Measurements from ENCODE around the gene WNT6.

The WNT6 gene

GRCh38 chr2:218822622-218823021 lies 37.0 kb upstream of the WNT6 start:
- H3K4me1 Mint-ChIP-seq (ENCODE audit: low read depth): no peaks in the 10 kb centered on the region
- H3K36me3 Mint-ChIP-seq (ENCODE audit: low read depth): no peaks in the 10 kb centered on the region
- no peak overlapping the region for H3K4me3 Mint-ChIP-seq
- no peak overlapping the region for H3K27ac Mint-ChIP-seq
- no peak for DNase-seq (ENCODE audit: low spot score)
- peaks cover 1% of the 10 kb centered on the region for H3K27me3 Mint-ChIP-seq (ENCODE audit: low read depth)
- H3K9me3 Mint-ChIP-seq: no peaks in the 10 kb centered on the region

DNA sequence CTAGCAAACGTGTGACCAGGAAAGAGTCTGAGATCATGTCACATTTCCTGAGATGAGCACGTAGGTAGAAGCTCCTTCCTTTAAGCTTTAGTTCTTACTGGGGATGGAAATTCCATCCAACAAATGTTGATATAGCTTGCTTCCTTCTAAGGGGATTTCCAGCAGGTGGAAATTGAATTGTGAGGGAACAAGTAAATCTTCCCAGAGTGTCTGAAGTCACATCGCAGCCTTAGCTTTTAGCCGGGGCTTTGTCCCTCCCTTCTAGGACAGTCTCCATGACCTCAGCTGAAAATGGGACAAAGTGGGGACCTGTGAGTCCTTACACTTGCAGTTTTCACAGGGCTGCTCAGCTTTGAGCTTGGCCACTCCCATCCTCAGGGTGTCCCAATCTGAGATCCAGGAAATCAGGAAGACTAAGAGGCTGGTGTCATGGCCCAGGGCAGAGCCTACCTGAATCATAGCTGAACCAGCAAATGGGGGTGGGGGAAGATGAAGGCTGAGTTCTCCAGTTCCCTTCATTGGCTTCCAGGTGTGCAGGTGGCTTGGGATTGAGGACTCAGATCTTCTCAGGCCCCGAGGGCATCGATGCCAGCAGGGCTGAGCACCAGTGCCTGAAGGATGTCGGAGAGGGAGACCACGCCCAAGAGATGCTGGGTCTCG lies 36.3 kb upstream of the WNT6 start:
- no peak for DNase-seq (ENCODE audit: low spot score)
- H3K27ac Mint-ChIP-seq: no peak overlapping the region
- no peak overlapping the region for H3K4me3 Mint-ChIP-seq
- no peaks in the 10 kb centered on the region for H3K4me1 Mint-ChIP-seq (ENCODE audit: low read depth)
- no peaks in the 10 kb centered on the region for H3K9me3 Mint-ChIP-seq
- H3K27me3 Mint-ChIP-seq (ENCODE audit: low read depth): no peaks in the 10 kb centered on the region
- H3K36me3 Mint-ChIP-seq (ENCODE audit: low read depth): no peaks in the 10 kb centered on the region

DNA sequence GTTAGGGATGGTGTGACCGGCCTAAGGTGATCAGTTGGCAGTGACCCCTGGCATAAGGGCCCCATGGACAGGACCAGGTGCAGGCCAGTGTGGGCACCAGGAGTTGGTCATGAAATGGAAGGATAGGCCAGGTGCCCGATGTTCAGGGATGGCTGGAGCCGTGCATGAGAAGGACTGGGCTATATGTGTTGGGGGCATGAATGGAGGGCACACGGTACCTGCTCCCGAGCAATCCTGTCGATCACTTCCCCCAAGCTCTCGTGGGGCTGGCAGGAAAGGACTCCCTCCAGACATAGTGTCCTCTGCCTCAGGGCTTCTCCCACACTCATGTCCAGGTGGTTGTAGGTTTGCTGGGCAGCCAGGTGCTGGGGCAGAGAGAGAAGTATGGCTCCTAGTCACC lies 35.6 kb upstream of the WNT6 start:
- Mint-ChIP-seq H3K36me3 (ENCODE audit: low read depth) (no peaks in the 10 kb centered on the region), H3K4me1 (ENCODE audit: low read depth) (no peaks in the 10 kb centered on the region), H3K27ac (no peak overlapping the region), H3K4me3 (no peak overlapping the region), H3K9me3 (no peaks in the 10 kb centered on the region), H3K27me3 (ENCODE audit: low read depth) (no peaks in the 10 kb centered on the region)
- DNase-seq (ENCODE audit: low spot score): no peak

- no peaks in the 10 kb centered on the region for H3K36me3 Mint-ChIP-seq (ENCODE audit: low read depth)
- no peak overlapping the region for H3K27ac Mint-ChIP-seq
- no peak for DNase-seq (ENCODE audit: low spot score)
- peaks cover 5% of the 10 kb centered on the region for H3K27me3 Mint-ChIP-seq (ENCODE audit: low read depth)
- H3K4me3 Mint-ChIP-seq: no peak overlapping the region
- H3K4me1 Mint-ChIP-seq (ENCODE audit: low read depth): no peaks in the 10 kb centered on the region
- no peaks in the 10 kb centered on the region for H3K9me3 Mint-ChIP-seq
Observed at GRCh38 chr2:218826791-218827190, 32.8 kb upstream of the WNT6 start.

GRCh38 chr2:218827701-218828476 lies 31.7 kb upstream of the WNT6 start:
- no peak for DNase-seq (ENCODE audit: low spot score)
- Mint-ChIP-seq H3K4me1 (ENCODE audit: low read depth) (no peaks in the 10 kb centered on the region), H3K4me3 (no peak overlapping the region), H3K27ac (no peak overlapping the region), H3K27me3 (ENCODE audit: low read depth) (peaks cover 9% of the 10 kb centered on the region), H3K9me3 (no peaks in the 10 kb centered on the region), H3K36me3 (ENCODE audit: low read depth) (no peaks in the 10 kb centered on the region)

- Mint-ChIP-seq H3K4me1 (ENCODE audit: low read depth) (no peaks in the 10 kb centered on the region), H3K9me3 (no peaks in the 10 kb centered on the region), H3K4me3 (no peak overlapping the region), H3K27me3 (ENCODE audit: low read depth) (peaks cover 14% of the 10 kb centered on the region), H3K27ac (no peak overlapping the region), H3K36me3 (ENCODE audit: low read depth) (no peaks in the 10 kb centered on the region)
- DNase-seq (ENCODE audit: low spot score): no peak
Observed at GRCh38 chr2:218828477-218828778, 31.2 kb upstream of the WNT6 start.

- peaks cover 18% of the 10 kb centered on the region for H3K27me3 Mint-ChIP-seq (ENCODE audit: low read depth)
- H3K36me3 Mint-ChIP-seq (ENCODE audit: low read depth): no peaks in the 10 kb centered on the region
- no peak for DNase-seq (ENCODE audit: low spot score)
- no peaks in the 10 kb centered on the region for H3K9me3 Mint-ChIP-seq
- H3K4me3 Mint-ChIP-seq: no peak overlapping the region
- H3K27ac Mint-ChIP-seq: no peak overlapping the region
- H3K4me1 Mint-ChIP-seq (ENCODE audit: low read depth): no peaks in the 10 kb centered on the region
Observed at GRCh38 chr2:218829868-218830451, 29.6 kb upstream of the WNT6 start.

- no peaks in the 10 kb centered on the region for H3K36me3 Mint-ChIP-seq (ENCODE audit: low read depth)
- H3K4me1 Mint-ChIP-seq (ENCODE audit: low read depth): no peaks in the 10 kb centered on the region
- peaks cover 19% of the 10 kb centered on the region for H3K27me3 Mint-ChIP-seq (ENCODE audit: low read depth)
- H3K27ac Mint-ChIP-seq: no peak overlapping the region
- no peaks in the 10 kb centered on the region for H3K9me3 Mint-ChIP-seq
- no peak for DNase-seq (ENCODE audit: low spot score)
- no peak overlapping the region for H3K4me3 Mint-ChIP-seq
Observed at GRCh38 chr2:218830526-218831306, 28.9 kb upstream of the WNT6 start.

DNA sequence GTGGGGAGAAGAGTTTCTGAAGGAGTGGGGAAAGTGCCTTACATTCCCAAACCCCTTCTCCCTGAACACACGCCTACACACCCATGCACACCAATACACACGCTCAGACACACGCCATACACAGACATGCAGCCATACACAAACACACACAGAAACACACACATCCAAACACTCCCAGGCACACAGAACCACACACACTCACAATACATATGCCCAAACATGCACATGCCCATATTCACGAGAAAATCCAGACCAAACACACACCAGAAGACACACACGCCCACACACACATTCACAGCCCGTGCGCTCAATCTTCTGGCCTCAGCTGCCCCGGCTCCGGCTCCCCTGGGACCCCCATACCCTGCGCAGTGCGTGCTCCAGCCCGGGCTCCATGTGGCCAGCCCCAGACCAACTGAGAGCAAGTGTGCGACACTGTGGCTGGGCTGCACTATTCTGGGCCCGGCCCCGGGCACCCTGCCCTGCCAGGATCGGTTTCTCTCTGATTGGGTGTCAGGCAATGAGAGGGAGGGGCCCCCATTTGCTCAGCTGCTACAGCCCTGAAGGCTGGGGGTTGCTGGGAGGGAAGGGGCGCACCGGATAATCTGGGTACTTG lies 28.1 kb upstream of the WNT6 start, which contains the start of gene PRKAG3:
TSS of gene PRKAG3 (minus strand) at position 426 of the 613 bp plus-strand sequence.
- Mint-ChIP-seq H3K27me3 (ENCODE audit: low read depth) (peaks cover 19% of the 10 kb centered on the region), H3K4me3 (no peak within 1 kb of the TSS), H3K36me3 (ENCODE audit: low read depth) (no peaks in the 10 kb centered on the region), H3K4me1 (ENCODE audit: low read depth) (no peaks in the 10 kb centered on the region), H3K9me3 (no peaks in the 10 kb centered on the region), H3K27ac (no peak within 1 kb of the TSS)
- no peak for DNase-seq (ENCODE audit: low spot score)

DNA sequence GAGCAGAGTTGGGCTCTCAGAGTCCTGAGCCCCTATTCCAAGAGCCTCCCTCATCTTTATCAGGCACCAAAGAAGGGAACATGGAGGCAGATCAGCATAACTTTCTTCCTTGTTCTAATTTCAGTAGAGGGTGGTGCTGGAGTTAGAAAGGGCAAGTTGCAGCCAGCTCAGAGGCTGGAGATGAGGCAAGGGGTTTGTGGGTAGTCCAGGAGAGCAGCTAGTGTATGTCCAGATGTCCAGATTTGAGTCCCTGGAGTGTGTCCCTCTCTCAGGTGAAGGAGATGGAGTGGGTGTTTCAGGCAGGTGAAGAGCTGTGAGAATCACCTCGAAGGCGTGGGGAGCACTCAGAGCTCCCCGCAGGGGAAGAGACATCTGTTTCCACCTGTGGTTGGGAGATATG lies 27.5 kb upstream of the WNT6 start:
- H3K27me3 Mint-ChIP-seq (ENCODE audit: low read depth): peaks cover 23% of the 10 kb centered on the region
- no peaks in the 10 kb centered on the region for H3K4me1 Mint-ChIP-seq (ENCODE audit: low read depth)
- no peak for DNase-seq (ENCODE audit: low spot score)
- no peak overlapping the region for H3K4me3 Mint-ChIP-seq
- H3K9me3 Mint-ChIP-seq: no peaks in the 10 kb centered on the region
- H3K36me3 Mint-ChIP-seq (ENCODE audit: low read depth): no peaks in the 10 kb centered on the region
- H3K27ac Mint-ChIP-seq: no peak overlapping the region

DNA sequence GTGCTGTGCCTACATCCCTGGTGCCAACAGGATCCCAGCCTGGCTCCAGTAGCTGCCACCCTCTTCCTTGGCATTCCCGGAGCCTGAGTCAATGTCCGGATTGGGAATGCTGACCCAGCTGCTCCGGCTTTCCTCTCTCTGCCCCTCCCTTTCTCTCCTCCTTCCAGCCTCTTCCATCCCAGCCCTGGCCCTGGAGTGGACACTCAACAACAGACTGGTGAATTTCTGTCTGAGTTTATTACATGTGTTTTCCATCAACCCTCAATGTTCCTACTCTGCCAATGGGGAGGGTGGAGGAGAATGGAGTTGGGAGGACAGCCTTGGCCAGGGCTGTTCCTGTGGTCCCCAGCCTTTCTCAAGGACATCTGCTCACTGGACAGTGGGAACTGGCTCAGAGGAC lies 27.1 kb upstream of the WNT6 start:
- Mint-ChIP-seq H3K36me3 (ENCODE audit: low read depth) (no peaks in the 10 kb centered on the region), H3K27me3 (ENCODE audit: low read depth) (peaks cover 28% of the 10 kb centered on the region), H3K27ac (no peak overlapping the region), H3K4me3 (no peak overlapping the region), H3K4me1 (ENCODE audit: low read depth) (no peaks in the 10 kb centered on the region), H3K9me3 (no peaks in the 10 kb centered on the region)
- DNase-seq (ENCODE audit: low spot score): no peak

DNA sequence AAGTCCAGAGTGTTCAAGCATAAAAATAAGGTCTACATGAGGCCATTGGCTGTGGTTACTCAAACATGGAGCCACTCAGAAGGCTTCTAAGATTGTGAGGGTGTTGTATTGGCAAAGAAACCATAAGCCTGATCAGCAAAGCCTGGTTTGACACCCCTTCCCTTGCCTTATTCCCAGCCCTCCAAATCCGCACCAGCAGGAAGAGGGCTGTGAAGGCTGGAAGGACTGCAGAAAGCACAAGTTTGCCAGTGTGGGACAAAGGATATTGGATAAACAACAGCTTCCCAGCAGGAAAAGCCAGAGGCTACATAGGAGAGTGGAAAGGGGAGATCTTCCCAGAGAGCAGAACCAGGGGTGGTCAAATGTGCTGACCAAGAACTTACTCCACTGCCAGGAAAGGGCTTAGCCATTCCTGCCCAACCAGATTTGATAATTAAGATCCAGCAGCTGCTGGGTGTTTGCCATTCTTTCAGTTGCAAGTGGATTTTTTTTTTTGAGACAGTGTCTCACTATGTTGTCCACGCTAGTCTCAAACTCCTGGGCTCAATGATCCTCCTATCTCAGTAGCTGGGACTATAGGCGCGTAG lies 26.5 kb upstream of the WNT6 start:
- peaks cover 34% of the 10 kb centered on the region for H3K27me3 Mint-ChIP-seq (ENCODE audit: low read depth)
- DNase-seq (ENCODE audit: low spot score): no peak
- H3K27ac Mint-ChIP-seq: no peak overlapping the region
- no peaks in the 10 kb centered on the region for H3K4me1 Mint-ChIP-seq (ENCODE audit: low read depth)
- peaks cover 4% of the 10 kb centered on the region for H3K9me3 Mint-ChIP-seq
- H3K36me3 Mint-ChIP-seq (ENCODE audit: low read depth): no peaks in the 10 kb centered on the region
- no peak overlapping the region for H3K4me3 Mint-ChIP-seq

- peaks cover 44% of the 10 kb centered on the region for H3K27me3 Mint-ChIP-seq (ENCODE audit: low read depth)
- DNase-seq (ENCODE audit: low spot score): no peak
- no peak overlapping the region for H3K4me3 Mint-ChIP-seq
- H3K36me3 Mint-ChIP-seq (ENCODE audit: low read depth): no peaks in the 10 kb centered on the region
- H3K27ac Mint-ChIP-seq: no peak overlapping the region
- no peaks in the 10 kb centered on the region for H3K4me1 Mint-ChIP-seq (ENCODE audit: low read depth)
- H3K9me3 Mint-ChIP-seq: peaks cover 4% of the 10 kb centered on the region
Observed at GRCh38 chr2:218834685-218835084, 24.9 kb upstream of the WNT6 start.
